Dendritic cell treated with granulocyte-macrophage colony-stimulating factor and Interleukin-4, amounts not matched to agents 40 ng/mL and 50 ng/mL, for 4 days (primary cell): ENCODE measurements around the gene MAPKAP1.

Source experiments
- H3K27ac Mint-ChIP-seq: one replicate; pipeline ENCODE4 v1.8.0; 2022; ENCODE audit warnings: mild to moderate bottlenecking, mixed read lengths
- H3K27me3 Mint-ChIP-seq: one replicate; pipeline ENCODE4 v1.8.0; 2022; ENCODE audit warnings: mild to moderate bottlenecking, mixed read lengths
- H3K36me3 Mint-ChIP-seq: one replicate; pipeline ENCODE4 v1.8.0; 2022; ENCODE audit warnings: low read depth, mixed read lengths
- H3K4me1 Mint-ChIP-seq: one replicate; pipeline ENCODE4 v1.8.0; 2022; ENCODE audit warnings: low read depth, mixed read lengths
- H3K4me3 Mint-ChIP-seq: one replicate; pipeline ENCODE4 v1.8.0; 2022; ENCODE audit warnings: mild to moderate bottlenecking, moderate library complexity, mixed read lengths
- H3K9me3 Mint-ChIP-seq: one replicate; pipeline ENCODE4 v1.8.0; 2022; ENCODE audit warnings: mixed read lengths
- intact Hi-C: fragments of 100-400 bp; cut with micrococcal nuclease; formaldehyde crosslinking; loops from one replicate; pipeline ENCODE4 v1.15.0; 2022

The MAPKAP1 gene

GRCh38 chr9:125559894-125560293 is 147.1 kb downstream of the MAPKAP1 start:
- no peak overlapping the region for H3K4me3 Mint-ChIP-seq
- intact Hi-C loops, result loop anchor here (5.0 kb wide), 1 partner anchor 667 kb away; no protein-coding TSS in a partner anchor
- H3K27me3 Mint-ChIP-seq, result no peaks in the 10 kb centered on the region
- H3K36me3 Mint-ChIP-seq, result peaks cover 34% of the 10 kb centered on the region
- H3K4me1 Mint-ChIP-seq, result no peaks in the 10 kb centered on the region
- no peak overlapping the region for H3K27ac Mint-ChIP-seq
- H3K9me3 Mint-ChIP-seq, result no peaks in the 10 kb centered on the region

- H3K4me1 Mint-ChIP-seq, result no peaks in the 10 kb centered on the region
- intact Hi-C loops, result loop anchor here (5.0 kb wide), 1 partner anchor 668 kb away; no protein-coding TSS in a partner anchor
- no peaks in the 10 kb centered on the region for H3K9me3 Mint-ChIP-seq
- H3K27ac Mint-ChIP-seq, result no peak overlapping the region
- peaks cover 32% of the 10 kb centered on the region for H3K36me3 Mint-ChIP-seq
- no peaks in the 10 kb centered on the region for H3K27me3 Mint-ChIP-seq
- no peak overlapping the region for H3K4me3 Mint-ChIP-seq
Measured at GRCh38 chr9:125559194-125559593, 147.8 kb downstream of the MAPKAP1 start.

GRCh38 chr9:125558453-125559092 is 148.4 kb downstream of the MAPKAP1 start:
- Mint-ChIP-seq H3K27ac (no peak overlapping the region), H3K4me1 (no peaks in the 10 kb centered on the region), H3K36me3 (peaks cover 38% of the 10 kb centered on the region), H3K27me3 (no peaks in the 10 kb centered on the region), H3K9me3 (no peaks in the 10 kb centered on the region), H3K4me3 (no peak overlapping the region)
- intact Hi-C loops, result loop anchor here (1.0 to 5.0 kb wide), 2 partner anchors 73 to 669 kb away; no protein-coding TSS in a partner anchor

- intact Hi-C loops, result loop anchor here (5.0 kb wide), 1 partner anchor 671 kb away; no protein-coding TSS in a partner anchor
- H3K9me3 Mint-ChIP-seq, result no peaks in the 10 kb centered on the region
- peaks cover 38% of the 10 kb centered on the region for H3K36me3 Mint-ChIP-seq
- H3K27me3 Mint-ChIP-seq, result no peaks in the 10 kb centered on the region
- H3K27ac Mint-ChIP-seq, result no peak overlapping the region
- H3K4me3 Mint-ChIP-seq, result no peak overlapping the region
- H3K4me1 Mint-ChIP-seq, result no peaks in the 10 kb centered on the region
Measured at GRCh38 chr9:125556046-125556721, 150.8 kb downstream of the MAPKAP1 start.

GRCh38 chr9:125554726-125555125 is 152.3 kb downstream of the MAPKAP1 start:
- H3K27me3 Mint-ChIP-seq, result no peaks in the 10 kb centered on the region
- H3K4me3 Mint-ChIP-seq, result no peak overlapping the region
- H3K9me3 Mint-ChIP-seq, result no peaks in the 10 kb centered on the region
- H3K4me1 Mint-ChIP-seq, result peaks cover under 1% of the 10 kb centered on the region
- intact Hi-C loops, result loop anchor here (5.0 kb wide), 1 partner anchor 673 kb away; no protein-coding TSS in a partner anchor
- H3K36me3 Mint-ChIP-seq, result peaks cover 44% of the 10 kb centered on the region
- no peak overlapping the region for H3K27ac Mint-ChIP-seq

- intact Hi-C loops, result no loop called here
- no peak overlapping the region for H3K27ac Mint-ChIP-seq
- H3K36me3 Mint-ChIP-seq, result peaks cover 38% of the 10 kb centered on the region
- no peaks in the 10 kb centered on the region for H3K9me3 Mint-ChIP-seq
- H3K4me3 Mint-ChIP-seq, result no peak overlapping the region
- no peaks in the 10 kb centered on the region for H3K27me3 Mint-ChIP-seq
- H3K4me1 Mint-ChIP-seq, result peaks cover 7% of the 10 kb centered on the region
Measured at GRCh38 chr9:125551781-125552180, 155.2 kb downstream of the MAPKAP1 start.

GRCh38 chr9:125549891-125550885 is 156.8 kb downstream of the MAPKAP1 start:
- H3K4me1 Mint-ChIP-seq, result peaks cover 7% of the 10 kb centered on the region
- no peak overlapping the region for H3K4me3 Mint-ChIP-seq
- intact Hi-C loops, result no loop called here
- H3K27ac Mint-ChIP-seq, result no peak overlapping the region
- no peaks in the 10 kb centered on the region for H3K27me3 Mint-ChIP-seq
- no peaks in the 10 kb centered on the region for H3K9me3 Mint-ChIP-seq
- peaks cover 33% of the 10 kb centered on the region for H3K36me3 Mint-ChIP-seq

GRCh38 chr9:125549465-125549871 is 157.5 kb downstream of the MAPKAP1 start:
- H3K9me3 Mint-ChIP-seq, result no peaks in the 10 kb centered on the region
- peaks cover 31% of the 10 kb centered on the region for H3K36me3 Mint-ChIP-seq
- no peak overlapping the region for H3K27ac Mint-ChIP-seq
- peaks cover 7% of the 10 kb centered on the region for H3K4me1 Mint-ChIP-seq
- intact Hi-C loops, result no loop called here
- H3K4me3 Mint-ChIP-seq, result no peak overlapping the region
- H3K27me3 Mint-ChIP-seq, result no peaks in the 10 kb centered on the region

GRCh38 chr9:125549039-125549438 is 158.0 kb downstream of the MAPKAP1 start:
- Mint-ChIP-seq H3K4me3 (no peak overlapping the region), H3K27ac (no peak overlapping the region), H3K9me3 (no peaks in the 10 kb centered on the region), H3K4me1 (peaks cover 7% of the 10 kb centered on the region), H3K36me3 (peaks cover 27% of the 10 kb centered on the region), H3K27me3 (no peaks in the 10 kb centered on the region)
- intact Hi-C loops, result no loop called here

- intact Hi-C loops, result no loop called here
- Mint-ChIP-seq H3K4me1 (peaks cover 7% of the 10 kb centered on the region), H3K27ac (no peak overlapping the region), H3K36me3 (peaks cover 23% of the 10 kb centered on the region), H3K27me3 (no peaks in the 10 kb centered on the region), H3K4me3 (no peak overlapping the region), H3K9me3 (no peaks in the 10 kb centered on the region)
Measured at GRCh38 chr9:125548141-125548540, 158.9 kb downstream of the MAPKAP1 start.

GRCh38 chr9:125547368-125547767 is 159.6 kb downstream of the MAPKAP1 start:
- H3K36me3 Mint-ChIP-seq, result peaks cover 23% of the 10 kb centered on the region
- H3K27me3 Mint-ChIP-seq, result no peaks in the 10 kb centered on the region
- H3K27ac Mint-ChIP-seq, result no peak overlapping the region
- peaks cover 7% of the 10 kb centered on the region for H3K4me1 Mint-ChIP-seq
- no peaks in the 10 kb centered on the region for H3K9me3 Mint-ChIP-seq
- no peak overlapping the region for H3K4me3 Mint-ChIP-seq
- intact Hi-C loops, result no loop called here

GRCh38 chr9:125545845-125546244 is 161.2 kb downstream of the MAPKAP1 start:
- Mint-ChIP-seq H3K4me1 (peaks cover 7% of the 10 kb centered on the region), H3K27me3 (no peaks in the 10 kb centered on the region), H3K27ac (no peak overlapping the region), H3K4me3 (no peak overlapping the region), H3K9me3 (no peaks in the 10 kb centered on the region), H3K36me3 (peaks cover 38% of the 10 kb centered on the region)
- intact Hi-C loops, result no loop called here

GRCh38 chr9:125544988-125545651 is 161.9 kb downstream of the MAPKAP1 start:
- Mint-ChIP-seq H3K4me1 (peaks cover 7% of the 10 kb centered on the region), H3K4me3 (no peak overlapping the region), H3K36me3 (peaks cover 42% of the 10 kb centered on the region), H3K27me3 (no peaks in the 10 kb centered on the region), H3K9me3 (no peaks in the 10 kb centered on the region), H3K27ac (no peak overlapping the region)
- intact Hi-C loops, result no loop called here
